ENCODE results near the gene MEF2A. TPM values are rescaled to one million over a fixed set of nuclear protein-coding genes. Genes with fewer than 3 reads are reported as not detected.

Gene MEF2A
- total and polyA plus RNA-seq, 4 experiments from 2014 or later: 11.4 to 27.8 (median 22.7) TPM

Other genes starting within 250 kb of the MEF2A start
- gene LYSMD4, start 167.5 kb downstream of the MEF2A start, total RNA-seq: 10 to 100 TPM; 18.0 to 19.0 TPM
- 1 to 10 TPM; 4.4 to 6.5 TPM for gene LYSMD4, start 167.5 kb downstream of the MEF2A start, polyA plus RNA-seq